CD4-positive, alpha-beta T cell treated with Interleukin-4 for 4 hours (primary cell): ENCODE results near the gene RRAGA.
"Not testable (repeated sequence)": the region's sequence is repeated elsewhere in the genome, so short reads cannot be mapped to it uniquely, and the experiment has no call there.

ENCODE experiments used
- DNase-seq: peaks from one replicate; pipeline ENCODE4 v3.0.0-alpha.2; 2020

Gene RRAGA, protein sequence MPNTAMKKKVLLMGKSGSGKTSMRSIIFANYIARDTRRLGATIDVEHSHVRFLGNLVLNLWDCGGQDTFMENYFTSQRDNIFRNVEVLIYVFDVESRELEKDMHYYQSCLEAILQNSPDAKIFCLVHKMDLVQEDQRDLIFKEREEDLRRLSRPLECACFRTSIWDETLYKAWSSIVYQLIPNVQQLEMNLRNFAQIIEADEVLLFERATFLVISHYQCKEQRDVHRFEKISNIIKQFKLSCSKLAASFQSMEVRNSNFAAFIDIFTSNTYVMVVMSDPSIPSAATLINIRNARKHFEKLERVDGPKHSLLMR

DNA sequence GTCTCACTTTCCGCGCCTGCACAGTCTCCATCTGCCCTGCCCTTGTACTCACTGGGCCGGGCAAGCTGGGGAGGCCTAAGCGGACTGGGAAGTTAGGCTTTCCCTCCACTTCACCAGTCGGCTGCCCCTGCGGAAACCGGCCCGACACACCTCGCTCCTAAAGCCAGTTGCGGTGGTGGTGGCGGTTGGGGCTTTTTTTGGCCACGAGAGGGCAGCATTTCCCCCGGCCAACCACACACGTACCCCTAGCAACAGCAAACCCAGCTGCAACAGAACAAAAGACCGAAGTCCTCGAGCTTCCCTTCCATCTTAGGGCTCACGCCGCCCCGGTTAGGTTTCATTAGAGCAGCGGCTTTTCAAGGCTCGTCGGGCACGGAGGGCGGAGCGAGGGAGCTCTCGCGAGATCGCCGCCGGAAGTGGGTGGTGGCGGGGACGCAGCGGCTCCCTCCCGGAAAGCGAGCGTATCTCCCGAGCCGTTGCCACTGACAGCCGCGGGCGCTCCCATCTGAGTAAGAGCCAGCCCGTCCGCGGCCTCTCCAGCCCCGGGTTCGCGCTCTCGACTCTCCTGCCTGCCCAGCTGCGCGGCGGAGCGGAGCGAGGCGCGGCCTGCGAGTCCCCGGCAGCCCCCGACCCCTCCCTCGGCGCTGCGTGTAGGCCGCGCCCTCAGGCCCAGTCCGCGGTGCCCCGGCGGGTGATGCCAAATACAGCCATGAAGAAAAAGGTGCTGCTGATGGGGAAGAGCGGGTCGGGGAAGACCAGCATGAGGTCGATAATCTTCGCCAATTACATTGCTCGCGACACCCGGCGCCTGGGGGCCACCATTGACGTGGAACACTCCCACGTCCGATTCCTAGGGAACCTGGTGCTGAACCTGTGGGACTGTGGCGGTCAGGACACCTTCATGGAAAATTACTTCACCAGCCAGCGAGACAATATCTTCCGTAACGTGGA is at the start of gene RRAGA:
RRAGA (plus strand) TSS at position 462 of the 951 bp plus-strand sequence; CDS start at position 695, 233 bp downstream.
- peak; percentile 95 for DNase-seq

DNA sequence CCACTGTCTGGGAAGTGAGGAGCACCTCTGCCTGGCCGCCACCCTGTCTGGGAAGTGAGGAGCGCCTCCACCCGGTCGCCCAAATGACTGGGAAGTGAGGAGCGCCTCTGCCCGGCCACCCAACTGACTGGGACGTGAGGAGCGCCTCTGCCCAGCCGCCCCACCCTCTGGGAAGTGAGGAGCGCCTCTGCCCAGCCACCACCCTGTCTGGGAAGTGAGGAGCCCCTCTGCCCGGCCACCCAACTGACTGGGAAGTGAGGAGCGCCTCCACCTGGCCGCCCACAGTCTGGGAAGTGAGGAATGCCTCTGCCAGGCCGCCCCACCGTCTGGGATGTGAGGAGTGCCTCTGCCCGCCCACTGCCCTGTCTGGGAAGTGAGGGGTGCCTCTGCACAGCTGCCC is 49.1 kb upstream of the RRAGA start:
- no peak for DNase-seq

DNA sequence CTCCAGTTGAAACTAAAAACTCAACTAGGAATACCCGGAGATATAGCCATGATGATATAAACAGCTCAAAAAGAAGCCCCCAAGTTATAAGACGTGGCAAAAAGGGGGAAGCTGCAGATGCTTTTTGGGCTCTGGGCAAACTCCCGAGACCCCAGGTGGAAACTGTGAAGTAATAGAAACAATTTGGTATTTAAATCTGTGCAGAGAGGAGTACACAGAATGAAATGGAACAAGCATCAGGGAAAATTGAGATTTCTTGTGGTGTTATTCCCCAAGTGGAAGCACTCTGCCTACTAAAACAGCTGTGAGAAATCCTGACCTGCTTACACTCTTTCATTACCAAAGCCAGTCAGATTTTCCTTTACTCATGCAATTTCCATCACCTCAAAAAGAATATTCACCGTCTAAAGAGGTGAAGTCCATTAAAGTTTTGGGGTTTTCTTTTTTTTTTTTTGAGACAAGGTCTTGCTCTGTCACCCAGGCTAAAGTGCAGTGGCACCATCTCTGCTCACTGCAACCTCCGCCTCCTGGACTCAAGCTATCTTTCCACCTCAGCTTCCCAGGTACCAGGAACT is 39.7 kb upstream of the RRAGA start:
- no peak for DNase-seq

DNA sequence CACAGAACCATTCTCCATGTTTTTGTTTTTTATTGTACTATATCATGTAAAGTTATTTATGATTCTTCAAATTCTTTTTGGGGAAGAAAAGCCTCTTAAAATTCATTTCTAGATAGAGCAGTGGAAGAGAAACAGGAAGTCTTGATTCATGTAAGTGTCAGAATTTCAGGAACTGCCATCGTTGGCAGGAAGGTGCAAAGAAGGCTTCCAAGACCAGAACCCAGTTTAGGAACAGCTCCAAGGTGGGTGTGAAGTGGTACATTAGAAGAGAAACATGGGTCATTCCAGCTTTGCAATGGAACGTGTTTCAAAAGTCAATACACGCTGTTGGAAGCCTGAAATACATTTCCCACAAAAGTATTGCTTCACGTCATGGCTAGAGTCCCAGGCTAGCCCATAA is 31.0 kb upstream of the RRAGA start:
- DNase-seq = no peak

DNA sequence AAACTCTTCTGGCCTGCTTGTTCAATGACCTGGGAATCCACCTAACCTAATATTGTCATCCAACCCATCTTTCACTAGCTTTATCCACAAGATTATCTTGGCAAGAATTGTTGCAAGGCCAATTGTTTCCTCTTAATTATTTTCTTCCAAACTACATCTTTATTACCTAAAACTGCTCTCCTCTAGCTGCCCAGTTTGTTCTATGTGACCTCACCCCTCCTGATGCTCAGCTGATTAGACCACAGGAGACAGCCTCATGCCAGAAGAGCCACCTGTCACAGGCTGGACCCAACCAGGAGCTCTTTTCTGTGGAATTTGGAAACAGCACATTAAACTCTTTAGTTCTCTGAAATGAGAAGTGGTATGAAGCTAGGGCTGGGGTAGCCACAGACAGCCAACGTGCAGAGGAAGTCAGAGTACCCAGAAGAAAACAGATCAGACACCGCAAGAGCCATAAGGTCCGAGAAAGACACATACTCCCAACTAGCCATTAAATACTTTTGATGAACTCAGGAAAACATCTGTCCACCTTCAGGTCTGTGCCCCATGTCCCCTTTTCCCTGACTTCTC is 28.3 kb upstream of the RRAGA start:
- no peak for DNase-seq

DNA sequence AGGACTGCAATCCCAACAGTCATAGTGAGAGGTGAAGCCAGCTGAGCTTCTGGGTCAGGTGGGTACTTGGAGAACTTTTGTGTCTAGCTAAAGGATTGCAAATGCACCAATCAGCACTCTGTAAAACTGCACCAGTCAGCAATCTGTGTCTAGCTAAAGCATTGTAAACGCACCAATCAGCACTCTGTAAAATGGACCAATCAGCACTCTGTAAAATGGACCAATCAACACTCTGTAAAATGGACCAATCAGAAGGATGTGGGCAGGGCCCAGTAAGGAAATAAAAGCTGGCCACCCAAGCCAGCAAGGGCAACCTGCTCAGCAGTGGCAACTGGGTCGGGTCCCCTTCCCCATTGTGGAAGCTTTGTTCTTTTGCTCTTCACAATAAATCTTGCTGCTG is 27.6 kb upstream of the RRAGA start:
- DNase-seq = not testable (repeated sequence)

DNA sequence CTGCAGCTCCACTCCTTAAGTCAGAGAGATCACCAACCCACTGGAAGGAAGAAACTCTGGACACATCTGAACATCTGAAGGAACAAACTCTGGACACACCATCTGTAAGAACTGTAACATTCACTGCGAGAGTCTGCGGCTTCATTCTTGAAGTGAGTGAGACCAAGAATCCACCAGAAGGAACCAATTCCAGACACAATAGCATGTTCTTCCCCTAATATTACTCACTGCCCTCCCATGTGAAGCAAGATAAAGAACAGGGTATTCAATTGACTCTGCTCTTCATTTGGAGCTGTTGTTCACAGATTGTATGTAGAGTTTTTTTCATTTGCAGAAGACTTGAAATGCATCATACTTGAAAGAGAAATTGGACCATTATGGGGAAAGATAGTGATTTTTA is 27.0 kb upstream of the RRAGA start:
- no peak for DNase-seq

DNA sequence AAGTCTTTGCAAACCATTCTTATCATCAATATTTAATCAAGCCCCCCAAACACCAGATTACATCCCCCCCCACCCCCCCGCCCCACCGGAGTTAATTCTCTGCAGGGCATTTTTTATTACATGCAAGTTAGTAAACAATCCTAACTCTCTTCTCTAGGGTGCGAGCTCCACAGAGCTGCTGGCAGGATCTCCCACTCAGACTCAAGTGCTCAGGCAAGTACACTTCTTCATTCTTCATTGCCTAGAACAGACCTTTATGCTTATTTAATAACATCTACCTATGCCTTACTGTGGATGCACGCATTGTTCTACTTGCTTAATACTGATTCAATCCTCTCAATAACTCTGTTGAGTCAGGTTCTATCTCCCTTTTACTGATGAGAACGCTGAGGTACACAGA is 26.1 kb upstream of the RRAGA start:
- DNase-seq = no peak

DNA sequence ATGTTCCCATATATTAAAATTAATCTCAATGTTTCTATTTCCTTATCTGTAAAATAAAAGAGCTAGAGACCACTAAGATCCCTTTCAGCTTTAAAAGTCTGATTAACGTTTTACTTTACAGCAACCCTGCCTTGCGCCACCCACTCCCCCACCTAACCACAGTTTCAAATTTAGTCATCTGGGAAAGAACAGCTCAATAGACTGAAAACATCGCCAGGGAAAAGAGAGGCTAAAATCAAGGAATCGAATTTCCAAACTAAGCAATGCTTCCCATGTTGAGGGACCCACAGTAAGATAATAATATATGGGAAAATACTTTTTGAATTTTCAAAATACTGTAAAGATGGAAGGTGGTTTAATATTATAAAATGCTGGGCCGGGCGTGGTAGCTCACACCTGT is 22.9 kb upstream of the RRAGA start:
- DNase-seq = no peak

DNA sequence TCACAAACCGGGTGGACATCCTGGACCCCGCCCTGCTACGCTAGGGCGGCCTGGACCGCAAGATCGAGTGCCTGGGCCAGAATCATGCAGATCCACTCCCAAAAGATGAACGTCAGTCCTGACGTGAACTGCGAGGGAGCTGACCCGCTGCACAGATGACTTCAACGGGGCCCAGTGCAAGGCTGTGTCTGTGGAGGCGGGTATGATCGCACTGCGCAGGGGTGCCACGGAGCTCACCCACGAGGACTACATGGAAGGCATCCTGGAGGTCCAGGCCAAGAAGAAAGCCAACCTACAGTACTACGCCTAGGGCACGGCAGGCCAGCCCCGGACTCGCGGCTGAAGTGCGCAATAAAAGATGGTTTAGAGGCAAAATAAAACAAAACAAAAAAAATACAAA is 21.4 kb upstream of the RRAGA start:
- no peak for DNase-seq

DNA sequence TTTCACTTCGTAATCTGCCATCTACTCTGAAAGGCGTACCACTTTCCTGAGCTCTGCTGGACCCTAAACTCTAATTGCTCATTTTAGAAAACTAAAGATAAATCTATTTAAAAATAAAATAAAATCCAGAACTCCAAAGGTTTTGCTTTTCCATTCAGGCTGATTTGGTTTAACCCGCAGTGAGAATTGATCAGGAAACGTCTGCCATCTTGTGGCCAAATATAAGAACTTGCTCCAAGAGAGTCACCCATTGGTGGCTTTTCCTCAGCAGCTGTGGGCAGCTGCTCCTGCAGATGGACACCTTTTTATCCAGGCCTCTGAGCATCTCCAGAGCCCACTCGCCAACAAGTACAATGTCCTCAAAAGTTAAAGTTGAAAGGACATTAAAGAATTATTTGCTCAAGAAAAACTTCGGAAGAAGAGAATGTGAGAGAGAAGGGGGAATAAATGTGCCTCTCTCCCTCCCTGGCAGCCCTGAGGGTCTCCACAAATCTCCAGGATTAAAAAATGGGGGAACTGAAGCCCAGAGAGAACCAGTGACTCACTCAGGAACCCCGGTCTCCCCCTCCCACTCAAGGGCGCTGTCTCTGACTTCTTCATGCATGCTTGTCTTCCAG is 20.3 kb upstream of the RRAGA start:
- peak; percentile 52 for DNase-seq

DNA sequence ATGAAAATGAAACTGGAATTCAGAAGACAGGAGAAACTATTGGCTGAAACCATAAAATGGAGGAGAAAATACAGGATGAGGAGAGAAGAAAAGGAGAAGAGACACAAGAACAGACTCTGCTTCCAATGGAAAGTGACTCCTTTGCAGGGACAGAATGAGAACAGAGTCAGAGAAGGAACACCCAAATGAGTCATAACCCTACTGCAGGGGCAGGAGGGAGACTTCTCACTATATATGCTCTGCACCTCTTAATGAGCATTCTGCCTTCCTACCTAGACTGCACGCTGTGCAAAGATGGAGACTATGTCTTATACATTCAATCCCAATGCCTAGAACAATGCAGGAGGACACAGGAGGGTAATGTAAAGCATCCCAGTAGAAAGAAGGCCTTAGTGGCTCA is 18.3 kb upstream of the RRAGA start:
- DNase-seq = no peak

DNA sequence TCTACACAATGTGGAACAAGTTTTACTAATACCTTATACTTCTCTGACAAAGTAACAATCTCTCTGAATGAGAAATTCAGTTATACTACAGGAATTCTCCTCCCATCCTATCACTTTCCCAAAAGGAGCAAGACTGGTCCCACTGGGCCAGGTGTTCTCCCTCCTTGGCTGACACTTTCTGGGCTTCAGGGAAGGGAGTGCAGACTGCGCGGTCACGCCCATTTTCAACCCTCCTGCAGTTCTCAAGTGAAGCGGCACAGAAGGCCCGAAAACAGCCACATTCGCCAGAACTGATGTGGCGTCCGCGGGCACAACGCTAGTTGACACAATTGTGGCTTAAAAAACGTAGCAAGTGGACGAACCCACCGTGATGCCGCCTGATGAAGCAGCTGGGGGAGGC is 16.8 kb upstream of the RRAGA start:
- no peak for DNase-seq

DNA sequence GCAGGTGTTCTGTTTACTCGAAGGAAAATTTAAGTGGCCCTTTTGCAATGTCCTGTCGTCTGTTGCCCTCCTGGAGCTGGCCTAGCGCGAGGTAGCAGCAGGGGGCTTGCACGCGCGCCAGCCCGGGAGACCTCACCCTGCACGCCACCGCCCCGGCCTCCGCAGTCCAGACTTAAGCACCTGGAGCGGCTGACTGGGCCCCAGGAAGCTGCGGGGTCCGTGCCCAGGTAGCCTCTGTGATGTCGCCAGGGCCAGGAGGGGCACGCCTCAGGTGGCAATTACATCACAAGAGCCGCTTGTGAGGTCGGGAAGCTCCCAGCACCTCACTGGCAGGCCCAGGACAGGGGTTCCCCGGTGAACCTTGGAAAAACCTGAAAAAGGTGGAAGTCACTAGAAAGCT is 16.2 kb upstream of the RRAGA start, which contains the start of gene SAXO1:
SAXO1 (minus strand) TSS at position 195 of the 400 bp plus-strand sequence. CDS start 301 bp downstream, outside the sequence.
- no peak for DNase-seq

DNA sequence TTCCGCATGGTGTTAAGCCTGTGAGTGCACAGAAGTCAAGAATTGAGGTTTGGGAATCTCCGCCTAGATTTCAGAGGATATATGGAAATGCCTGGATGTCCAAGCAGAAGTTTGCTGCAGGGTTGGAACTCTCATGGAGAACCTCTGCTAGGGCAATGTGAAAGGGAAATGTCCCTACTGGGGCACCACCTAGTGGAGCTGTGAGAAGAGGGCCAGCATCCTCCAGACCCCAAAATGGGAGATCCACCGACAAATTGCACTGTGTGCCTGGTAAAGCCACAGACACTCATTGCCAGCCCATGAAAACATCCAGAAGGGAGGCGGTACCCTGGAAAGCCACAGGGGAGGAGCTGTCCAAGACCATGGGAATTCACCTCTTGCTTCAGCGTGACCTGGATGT is 12.6 kb upstream of the RRAGA start:
- no peak for DNase-seq

DNA sequence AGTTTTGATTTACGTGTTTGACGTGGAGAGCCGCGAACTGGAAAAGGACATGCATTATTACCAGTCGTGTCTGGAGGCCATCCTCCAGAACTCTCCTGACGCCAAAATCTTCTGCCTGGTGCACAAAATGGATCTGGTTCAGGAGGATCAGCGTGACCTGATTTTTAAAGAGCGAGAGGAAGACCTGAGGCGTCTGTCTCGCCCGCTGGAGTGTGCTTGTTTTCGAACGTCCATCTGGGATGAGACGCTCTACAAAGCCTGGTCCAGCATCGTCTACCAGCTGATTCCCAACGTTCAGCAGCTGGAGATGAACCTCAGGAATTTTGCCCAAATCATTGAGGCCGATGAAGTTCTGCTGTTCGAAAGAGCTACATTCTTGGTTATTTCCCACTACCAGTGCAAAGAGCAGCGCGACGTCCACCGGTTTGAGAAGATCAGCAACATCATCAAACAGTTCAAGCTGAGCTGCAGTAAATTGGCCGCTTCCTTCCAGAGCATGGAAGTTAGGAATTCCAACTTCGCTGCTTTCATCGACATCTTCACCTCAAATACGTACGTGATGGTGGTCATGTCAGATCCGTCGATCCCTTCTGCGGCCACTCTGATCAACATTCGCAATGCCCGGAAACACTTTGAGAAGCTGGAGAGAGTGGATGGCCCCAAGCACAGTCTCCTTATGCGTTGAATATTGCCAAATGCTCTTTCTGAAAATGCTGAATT is 850 bp downstream of the RRAGA start:
- no peak for DNase-seq

DNA sequence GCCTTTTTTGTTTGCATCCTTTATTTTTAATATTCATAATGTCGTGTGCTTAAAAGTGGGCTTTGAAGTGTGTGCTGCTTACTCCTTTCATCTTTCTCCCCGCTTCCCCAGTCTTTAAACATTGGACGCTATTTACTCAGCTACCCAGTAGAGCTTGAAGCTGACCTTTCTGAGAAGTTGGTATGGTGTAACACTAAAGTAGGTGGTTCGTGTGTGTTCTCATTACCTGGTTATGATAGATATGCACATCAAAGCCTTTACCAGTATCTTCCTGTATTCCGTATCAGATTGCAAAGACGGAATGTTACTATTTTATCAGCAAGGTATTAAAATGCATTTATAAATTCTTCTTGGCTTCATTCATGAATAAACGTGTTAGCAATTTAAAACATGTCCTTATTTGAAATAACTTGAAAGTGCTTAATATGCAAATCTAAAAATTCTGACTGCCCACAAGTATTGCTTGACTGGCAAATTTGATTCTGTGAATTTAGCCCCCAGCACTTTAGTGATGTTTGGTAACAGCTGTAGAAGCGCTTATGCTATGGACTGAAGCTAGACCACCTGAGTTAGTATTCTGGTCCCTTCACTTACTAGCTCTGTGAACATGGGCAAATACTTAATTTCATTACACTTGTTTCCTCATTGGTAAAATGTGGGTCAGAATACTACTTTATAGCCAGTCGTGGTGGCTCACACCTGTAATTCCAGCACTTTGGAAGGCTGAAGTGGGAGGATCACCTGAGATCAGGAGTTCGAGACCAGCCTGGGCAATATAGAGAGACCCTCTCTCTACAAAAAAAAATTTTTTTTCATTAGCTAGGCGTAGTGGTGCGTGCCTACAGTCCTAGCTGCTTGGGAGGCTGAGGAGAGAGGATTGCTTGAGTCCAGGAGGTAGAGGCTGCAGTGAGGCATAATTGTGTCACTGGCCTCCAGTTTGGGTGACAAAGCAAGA is 1.7 kb downstream of the RRAGA start:
- no peak for DNase-seq

DNA sequence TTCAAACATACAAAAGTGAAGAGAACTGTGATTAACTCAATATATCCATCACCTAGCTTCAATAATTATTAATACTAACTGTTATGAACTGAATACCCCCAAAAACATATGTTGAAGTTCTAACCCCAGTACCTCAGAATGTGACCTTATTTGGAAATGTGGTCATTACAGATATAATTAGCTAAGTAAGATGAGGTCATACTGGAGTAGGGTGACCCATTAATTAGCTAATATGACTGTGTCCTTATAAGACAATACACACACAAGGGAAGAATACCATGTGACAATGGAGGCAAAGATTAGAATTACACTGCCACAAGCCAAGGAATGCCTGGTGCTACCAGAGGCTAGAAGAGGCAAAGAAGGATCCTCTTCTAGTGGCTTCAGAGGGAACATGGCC is 7.8 kb downstream of the RRAGA start:
- no peak for DNase-seq

DNA sequence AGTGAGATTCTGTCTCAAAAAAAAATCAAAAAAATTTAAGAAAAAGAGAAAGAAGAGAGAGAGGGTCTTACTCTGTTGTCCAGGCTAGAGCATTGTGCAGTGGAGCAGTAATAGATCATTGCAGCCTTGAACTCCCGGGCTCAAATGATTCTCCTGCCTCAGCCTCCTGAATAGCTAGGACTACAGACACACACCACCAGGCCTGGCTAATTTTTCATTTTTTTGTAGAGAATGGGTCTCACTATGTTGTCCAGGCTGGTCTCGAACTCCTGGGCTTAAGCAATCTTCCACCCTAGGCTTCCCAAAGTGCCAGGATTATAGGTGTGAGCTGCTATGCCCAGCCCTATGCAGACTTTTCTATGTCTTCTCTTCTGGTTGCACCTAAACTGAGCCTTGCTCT is 25.0 kb downstream of the RRAGA start:
- DNase-seq = no peak

DNA sequence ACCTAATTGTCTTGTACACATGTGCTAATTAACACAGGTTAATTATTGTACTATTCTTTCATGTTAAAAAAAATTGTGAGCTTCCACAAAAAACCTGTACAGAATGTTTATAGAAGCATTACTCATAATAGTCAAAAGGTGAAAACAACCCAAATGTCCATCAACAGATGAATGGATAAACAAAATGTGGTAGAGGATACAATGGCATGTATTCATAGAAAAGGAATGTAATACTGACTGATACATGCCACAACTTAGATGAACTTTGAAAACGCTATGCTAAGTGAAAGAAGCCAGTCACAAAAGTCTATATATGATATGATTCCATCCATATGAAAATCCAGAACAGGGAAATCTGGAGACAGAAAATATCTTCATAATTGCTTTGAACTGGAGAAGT is 25.6 kb downstream of the RRAGA start:
- DNase-seq = no peak

DNA sequence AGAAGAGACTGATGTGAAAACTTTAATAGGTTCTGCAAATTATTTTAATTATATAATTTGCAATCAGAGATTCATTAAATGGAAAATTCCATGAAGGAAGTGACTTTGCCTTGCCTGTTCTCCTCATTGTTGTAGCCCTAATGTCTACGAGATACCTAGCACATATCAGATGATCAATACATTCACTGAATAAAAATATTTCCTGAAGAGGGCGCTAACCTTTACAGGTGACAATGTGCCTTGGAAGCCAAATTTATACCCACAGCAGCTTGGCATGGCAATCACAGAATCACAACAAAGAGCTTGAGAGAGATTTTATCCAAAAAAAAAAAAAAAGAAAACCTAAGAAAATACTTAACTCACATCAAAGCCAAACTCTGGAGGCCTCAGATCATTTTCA is 36.1 kb downstream of the RRAGA start:
- peak; percentile 64 for DNase-seq
